ENCODE measurements around the gene GSG1.
"Not testable (repeated sequence)": the region's sequence is repeated elsewhere in the genome, so short reads cannot be mapped to it uniquely, and the experiment has no call there.

The GSG1 gene

DNA sequence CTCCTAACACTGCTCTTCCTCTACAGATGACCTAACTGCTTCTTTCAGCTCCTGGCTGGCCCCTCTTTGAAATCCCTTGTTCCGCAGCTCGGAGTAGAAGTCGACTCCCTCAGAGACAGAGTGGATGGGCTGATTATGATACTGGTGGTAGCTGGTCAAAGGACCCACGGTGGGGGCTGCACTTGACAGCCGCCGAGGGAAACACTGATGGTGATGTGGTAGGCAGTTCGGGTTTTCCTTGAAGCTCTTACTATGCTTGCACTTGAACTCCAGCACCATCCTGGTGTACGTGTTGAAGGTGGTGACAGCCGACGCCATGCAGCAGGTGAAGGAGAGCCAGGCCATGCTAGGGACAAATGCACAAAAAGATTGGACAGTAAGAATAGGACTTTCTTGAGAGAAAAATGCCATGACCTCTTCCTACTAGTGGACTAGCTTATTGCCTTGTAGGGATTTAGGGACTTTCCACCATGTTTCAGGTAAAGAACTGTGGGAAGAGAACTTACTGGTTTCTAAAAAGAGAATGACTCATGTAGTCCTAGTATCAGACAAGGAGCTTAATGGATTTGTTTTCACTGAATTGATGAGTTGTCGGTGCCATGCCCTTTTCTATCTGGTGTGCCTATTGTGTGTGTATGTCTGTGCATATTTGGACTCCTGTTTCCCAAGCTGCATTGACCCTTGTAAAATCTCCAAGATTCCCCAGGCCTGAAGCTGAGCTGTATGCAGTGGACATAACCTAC is 18.4 kb downstream of the GSG1 start:
- no peak overlapping the region for H2AFZ ChIP-seq
- no peaks in the 10 kb centered on the region for H3K9me3 ChIP-seq (ENCODE audit: control insufficient read depth, low read length)
- H3K4me1 ChIP-seq: no peaks in the 10 kb centered on the region
- H3K9ac ChIP-seq: no peak overlapping the region
- H3K4me2 ChIP-seq (ENCODE audit: low read length): no peak overlapping the region
- no peaks in the 10 kb centered on the region for H3K27me3 ChIP-seq (ENCODE audit: control insufficient read depth, insufficient read depth, low read length)
- TF ChIP-seq, protein P1, sequence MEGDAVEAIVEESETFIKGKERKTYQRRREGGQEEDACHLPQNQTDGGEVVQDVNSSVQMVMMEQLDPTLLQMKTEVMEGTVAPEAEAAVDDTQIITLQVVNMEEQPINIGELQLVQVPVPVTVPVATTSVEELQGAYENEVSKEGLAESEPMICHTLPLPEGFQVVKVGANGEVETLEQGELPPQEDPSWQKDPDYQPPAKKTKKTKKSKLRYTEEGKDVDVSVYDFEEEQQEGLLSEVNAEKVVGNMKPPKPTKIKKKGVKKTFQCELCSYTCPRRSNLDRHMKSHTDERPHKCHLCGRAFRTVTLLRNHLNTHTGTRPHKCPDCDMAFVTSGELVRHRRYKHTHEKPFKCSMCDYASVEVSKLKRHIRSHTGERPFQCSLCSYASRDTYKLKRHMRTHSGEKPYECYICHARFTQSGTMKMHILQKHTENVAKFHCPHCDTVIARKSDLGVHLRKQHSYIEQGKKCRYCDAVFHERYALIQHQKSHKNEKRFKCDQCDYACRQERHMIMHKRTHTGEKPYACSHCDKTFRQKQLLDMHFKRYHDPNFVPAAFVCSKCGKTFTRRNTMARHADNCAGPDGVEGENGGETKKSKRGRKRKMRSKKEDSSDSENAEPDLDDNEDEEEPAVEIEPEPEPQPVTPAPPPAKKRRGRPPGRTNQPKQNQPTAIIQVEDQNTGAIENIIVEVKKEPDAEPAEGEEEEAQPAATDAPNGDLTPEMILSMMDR (IDR thresholded peaks at IDR 0.05): no peak
- H3K27ac ChIP-seq: no peak overlapping the region
- H3K36me3 ChIP-seq (ENCODE audit: control insufficient read depth, insufficient read depth, low read length): no peaks in the 10 kb centered on the region
- H3K79me2 ChIP-seq: no peaks in the 10 kb centered on the region
- no peak overlapping the region for H3K4me3 ChIP-seq (ENCODE audit: low read depth, low read length)

DNA sequence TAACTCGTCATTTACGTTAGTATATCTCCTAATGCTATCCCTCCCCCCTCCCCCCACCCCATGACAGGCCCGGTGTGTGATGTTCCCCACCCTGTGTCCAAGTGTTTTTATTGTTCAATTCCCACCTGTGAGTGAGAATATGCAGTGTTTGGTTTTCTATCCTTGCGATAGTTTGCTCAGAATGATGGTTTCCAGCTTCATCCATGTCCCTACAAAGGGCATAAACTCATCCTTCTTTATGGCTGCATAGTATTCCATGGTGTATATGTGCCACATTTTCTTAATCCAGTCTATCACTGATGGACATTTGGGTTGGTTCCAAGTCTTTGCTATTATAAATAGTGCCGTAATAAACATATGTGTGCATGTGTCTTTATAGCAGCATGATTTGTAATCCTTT is 19.8 kb downstream of the GSG1 start:
- H3K4me1 ChIP-seq; H3K27me3 ChIP-seq (ENCODE audit: control insufficient read depth, insufficient read depth, low read length); H2AFZ ChIP-seq; H3K4me2 ChIP-seq (ENCODE audit: low read length); H3K79me2 ChIP-seq; H3K4me3 ChIP-seq (ENCODE audit: low read depth, low read length); H3K27ac ChIP-seq; H3K9ac ChIP-seq; H3K36me3 ChIP-seq (ENCODE audit: control insufficient read depth, insufficient read depth, low read length); H3K9me3 ChIP-seq (ENCODE audit: control insufficient read depth, low read length): not testable (repeated sequence)

DNA sequence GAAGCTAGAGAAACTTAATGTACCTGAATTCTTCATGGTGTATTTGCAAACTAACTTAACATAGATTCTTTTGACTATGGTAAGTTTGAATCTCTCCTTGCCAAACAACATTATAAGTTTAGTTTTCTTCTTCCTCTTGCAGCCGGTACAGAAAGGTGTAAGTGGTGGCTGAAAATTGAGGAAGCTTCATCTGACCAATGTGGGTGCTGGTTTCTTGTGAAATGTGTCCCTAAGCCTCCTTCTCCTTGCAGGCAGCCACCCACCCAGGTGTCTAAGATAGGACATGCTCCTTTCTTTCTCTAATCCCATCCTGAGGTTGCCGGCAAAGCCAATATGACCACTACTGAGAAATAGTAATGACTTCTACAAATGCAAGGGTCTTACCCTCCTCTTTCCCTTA is 20.6 kb downstream of the GSG1 start:
- no peak overlapping the region for H3K9ac ChIP-seq
- no peak overlapping the region for H2AFZ ChIP-seq
- no peaks in the 10 kb centered on the region for H3K4me1 ChIP-seq
- H3K79me2 ChIP-seq: no peaks in the 10 kb centered on the region
- no peaks in the 10 kb centered on the region for H3K27me3 ChIP-seq (ENCODE audit: control insufficient read depth, insufficient read depth, low read length)
- H3K9me3 ChIP-seq (ENCODE audit: control insufficient read depth, low read length): no peaks in the 10 kb centered on the region
- no peak overlapping the region for H3K4me3 ChIP-seq (ENCODE audit: low read depth, low read length)
- no peak overlapping the region for H3K27ac ChIP-seq
- H3K36me3 ChIP-seq (ENCODE audit: control insufficient read depth, insufficient read depth, low read length): no peaks in the 10 kb centered on the region
- no peak overlapping the region for H3K4me2 ChIP-seq (ENCODE audit: low read length)
- TF ChIP-seq, protein P1 (IDR thresholded peaks at IDR 0.05): no peak

DNA sequence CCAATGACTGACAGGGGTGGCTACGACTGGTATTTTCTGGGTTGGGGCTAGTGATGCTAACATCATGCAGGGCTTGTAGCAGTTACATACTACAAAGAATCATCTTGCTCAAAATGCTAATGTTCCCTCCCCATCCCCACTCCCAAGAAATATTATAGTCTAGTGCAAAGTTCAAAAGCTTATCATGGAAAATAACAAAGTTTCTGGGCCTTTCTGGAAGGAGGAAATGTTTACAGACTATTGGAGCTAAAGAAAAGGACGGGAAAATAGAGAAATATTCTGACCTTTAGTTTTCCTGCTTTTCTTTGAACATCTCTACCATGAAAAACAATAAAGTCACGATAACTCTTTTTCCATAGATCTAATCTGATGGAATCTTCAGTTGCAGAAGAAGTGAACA is 23.2 kb downstream of the GSG1 start:
- no peak overlapping the region for H2AFZ ChIP-seq
- no peak overlapping the region for H3K9ac ChIP-seq
- H3K27ac ChIP-seq: no peak overlapping the region
- TF ChIP-seq, protein P1 (IDR thresholded peaks at IDR 0.05): no peak
- no peak overlapping the region for H3K4me2 ChIP-seq (ENCODE audit: low read length)
- no peaks in the 10 kb centered on the region for H3K36me3 ChIP-seq (ENCODE audit: control insufficient read depth, insufficient read depth, low read length)
- H3K4me3 ChIP-seq (ENCODE audit: low read depth, low read length): no peak overlapping the region
- no peaks in the 10 kb centered on the region for H3K27me3 ChIP-seq (ENCODE audit: control insufficient read depth, insufficient read depth, low read length)
- H3K79me2 ChIP-seq: no peaks in the 10 kb centered on the region
- no peaks in the 10 kb centered on the region for H3K9me3 ChIP-seq (ENCODE audit: control insufficient read depth, low read length)
- no peaks in the 10 kb centered on the region for H3K4me1 ChIP-seq

DNA sequence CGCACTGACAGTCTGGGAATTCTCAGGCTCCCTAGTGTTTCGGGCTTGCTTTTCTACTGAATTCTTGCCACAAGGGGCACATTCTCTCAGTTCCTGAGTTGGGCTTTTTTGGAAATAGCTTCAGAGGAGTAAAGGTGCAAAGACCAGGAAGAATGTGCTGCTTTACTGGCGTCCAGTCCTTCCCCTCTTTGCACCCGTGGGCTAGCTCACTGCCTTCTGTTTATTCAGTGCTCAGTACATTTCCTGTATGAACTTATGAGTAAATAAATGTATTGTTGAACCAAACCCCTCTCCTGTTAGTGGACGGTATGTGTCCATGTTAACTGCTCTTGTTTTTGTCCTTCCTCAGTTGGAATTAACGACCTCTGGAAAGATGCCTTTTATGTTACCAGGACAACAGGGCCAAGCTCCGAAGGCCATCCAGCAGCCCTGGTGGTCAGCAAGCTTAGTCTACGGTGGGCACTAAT is 24.0 kb downstream of the GSG1 start:
- Histone ChIP-seq H3K27ac (no peak overlapping the region), H3K4me1 (no peaks in the 10 kb centered on the region), H3K4me3 (ENCODE audit: low read depth, low read length) (no peak overlapping the region), H3K27me3 (ENCODE audit: control insufficient read depth, insufficient read depth, low read length) (no peaks in the 10 kb centered on the region), H3K79me2 (no peaks in the 10 kb centered on the region), H3K9ac (no peak overlapping the region), H3K4me2 (ENCODE audit: low read length) (no peak overlapping the region), H3K9me3 (ENCODE audit: control insufficient read depth, low read length) (no peaks in the 10 kb centered on the region), H2AFZ (no peak overlapping the region), H3K36me3 (ENCODE audit: control insufficient read depth, insufficient read depth, low read length) (no peaks in the 10 kb centered on the region)
- TF ChIP-seq, protein P1 (IDR thresholded peaks at IDR 0.05): no peak

Measured in parathyroid adenoma (tissue), 2 donors.